Activated CD8-positive, alpha-beta memory T cell treated with anti-CD3 and anti-CD28 coated beads for 4 hours (primary cell): Measurements from ENCODE around the gene MCCC2.
"Not testable (repeated sequence)": the region's sequence is repeated elsewhere in the genome, so short reads cannot be mapped to it uniquely, and the experiment has no call there.

Experiments used
- DNase-seq, 2 donors: peaks; one replicate each; pipeline ENCODE4 v3.0.0-alpha.2; 2020; ENCODE audit warnings: low read depth in 2 of 2

MCCC2 gene

DNA sequence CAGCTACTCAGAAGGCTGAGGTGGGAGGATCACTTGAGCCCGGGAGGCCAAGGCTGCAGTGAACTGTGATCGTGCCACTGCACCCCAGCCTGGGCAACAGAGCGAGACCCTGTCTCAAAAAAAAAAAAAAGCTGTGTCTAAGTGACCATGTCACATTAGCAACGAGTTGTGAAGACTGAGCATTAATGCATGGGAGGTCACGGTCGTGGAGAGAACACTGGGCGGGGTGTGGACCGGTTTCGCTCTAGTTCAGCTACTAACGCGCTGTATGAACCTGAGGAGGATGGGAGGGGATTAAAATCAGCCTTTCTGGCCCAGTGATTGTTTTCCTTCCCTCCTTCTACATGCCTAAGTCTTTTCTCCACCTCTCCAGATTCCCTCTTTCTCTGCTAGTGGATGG lies 75.2 kb downstream of the MCCC2 start:
- no peak for DNase-seq

DNA sequence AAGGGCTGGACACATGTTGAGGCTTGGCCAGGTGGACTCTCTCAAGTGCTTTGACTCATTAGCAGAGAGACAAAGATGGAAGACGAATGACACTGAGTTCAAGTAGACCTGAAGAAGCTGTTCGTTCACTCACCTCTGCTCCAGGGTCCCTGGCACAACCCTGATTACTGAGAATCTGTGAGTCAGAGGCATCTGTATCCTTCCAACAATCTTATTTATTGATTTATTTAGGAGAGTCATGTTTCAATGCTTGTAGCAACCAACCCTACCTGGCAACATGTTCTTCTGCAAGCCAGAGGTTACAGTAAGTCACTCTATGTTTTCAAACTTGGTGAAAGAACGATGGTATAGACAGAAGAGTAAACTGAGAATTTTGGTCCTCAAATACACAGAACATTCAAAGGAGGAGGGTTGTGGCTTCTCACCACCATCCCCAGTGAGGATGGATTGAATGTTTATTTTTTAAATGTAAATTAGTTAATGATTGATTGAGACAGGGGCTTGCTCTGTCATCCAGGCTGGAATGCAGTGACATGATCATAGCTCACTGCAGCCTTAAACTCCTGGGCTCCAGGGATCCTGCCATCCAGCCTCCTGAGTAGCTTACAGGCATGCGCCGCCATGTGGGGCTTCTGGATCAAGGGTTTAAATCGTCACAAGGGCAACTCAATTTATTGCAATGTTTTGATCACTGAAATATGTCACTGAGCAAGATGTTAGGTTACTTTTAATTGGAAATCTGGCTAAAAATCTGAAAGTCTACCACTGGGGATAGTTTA lies 76.2 kb downstream of the MCCC2 start:
- no peak for DNase-seq

DNA sequence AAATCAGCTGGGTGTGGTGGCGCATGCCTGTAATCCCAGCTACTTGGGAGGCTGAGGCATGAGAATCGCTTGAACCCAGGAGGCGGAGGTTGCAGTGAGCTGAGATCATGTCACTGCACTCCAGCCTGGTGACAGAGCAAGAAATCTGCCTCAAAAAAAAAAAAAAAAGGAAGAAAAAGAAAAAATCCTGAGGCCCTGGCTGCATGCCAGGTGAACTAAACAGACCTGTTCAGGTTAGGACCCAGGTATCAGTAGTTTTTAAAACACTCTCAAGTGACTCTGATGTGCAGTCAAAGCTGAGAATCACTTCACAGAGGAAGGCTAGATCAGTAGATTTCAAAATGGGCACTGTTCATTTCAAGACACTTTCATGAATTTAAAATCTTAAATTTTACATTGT lies 77.5 kb downstream of the MCCC2 start:
- not testable (repeated sequence) for DNase-seq

DNA sequence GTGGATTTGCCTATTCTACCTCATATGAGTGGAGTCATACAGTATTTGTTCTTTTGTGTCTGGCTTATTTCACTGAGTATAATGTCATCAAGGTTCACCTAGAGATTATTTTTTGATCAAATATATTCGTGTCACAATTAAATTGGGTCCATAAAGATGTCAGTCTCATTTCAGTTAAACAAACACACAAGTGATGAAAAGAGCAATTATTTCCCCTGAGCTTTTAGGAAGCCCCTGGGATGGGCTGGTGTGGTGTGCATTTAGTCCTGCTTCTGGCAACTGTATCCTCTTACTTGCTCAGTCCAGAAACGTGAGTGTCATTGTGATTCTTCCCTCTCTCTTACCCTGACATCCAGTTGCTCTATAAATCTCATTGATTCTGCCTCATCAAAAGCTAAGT lies 79.2 kb downstream of the MCCC2 start:
- no peak for DNase-seq

DNA sequence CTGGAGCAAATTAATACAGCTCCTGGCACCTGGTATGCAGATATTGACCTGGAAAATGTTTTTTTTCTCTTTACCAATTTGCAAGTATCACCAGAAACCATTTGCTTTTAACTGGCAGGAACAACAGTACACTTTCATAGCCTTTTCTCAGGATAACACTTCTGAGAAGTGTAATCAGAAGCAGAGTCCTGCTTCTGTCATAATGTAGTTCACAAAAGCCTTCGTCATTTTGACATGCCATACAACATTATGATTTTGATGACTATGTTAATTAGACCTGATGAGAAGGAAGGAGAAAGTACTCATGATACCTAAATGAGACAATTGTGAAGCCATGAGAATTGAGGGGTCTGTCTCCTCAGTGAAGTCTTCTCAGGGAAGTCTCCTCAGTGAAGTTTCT lies 90.8 kb downstream of the MCCC2 start:
- no peak for DNase-seq

DNA sequence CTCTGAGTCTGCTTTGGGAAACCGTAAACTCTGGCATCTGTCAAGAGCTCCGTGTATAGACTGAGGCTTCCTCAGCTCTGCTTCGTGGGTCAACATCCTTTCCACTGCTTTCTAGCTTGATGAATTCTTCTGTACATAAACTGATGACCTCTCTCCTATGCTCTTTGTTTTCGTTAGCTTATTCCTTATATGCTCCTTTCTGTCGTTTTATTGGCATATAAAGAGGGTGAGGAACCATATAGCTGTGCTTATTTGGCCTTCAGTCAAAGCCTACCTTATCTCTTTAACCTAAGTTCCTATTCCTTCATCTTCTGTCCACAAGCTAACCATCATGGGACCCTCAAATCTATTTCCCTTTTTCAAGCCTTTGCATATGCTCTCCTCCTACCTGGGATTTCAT lies 92.6 kb downstream of the MCCC2 start:
- DNase-seq = no peak

DNA sequence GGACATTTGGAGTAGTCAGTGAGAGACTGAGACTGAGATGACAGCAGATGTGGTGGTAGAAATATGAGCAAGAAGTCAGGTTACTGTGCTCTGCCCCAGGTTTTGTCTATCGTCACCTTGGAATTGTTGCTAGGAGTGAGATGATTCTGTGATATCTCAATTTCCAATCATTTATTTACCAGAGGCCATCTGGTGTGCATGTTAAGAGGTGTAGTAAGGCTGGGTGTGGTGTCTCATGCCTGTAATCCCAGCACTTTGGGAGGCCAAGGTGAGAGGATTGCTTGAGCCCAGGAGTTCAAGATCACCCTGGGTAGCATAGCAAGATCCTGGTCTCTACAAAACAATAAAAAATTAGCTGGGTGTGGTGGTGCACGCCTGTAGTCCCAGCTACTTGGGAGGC lies 93.4 kb downstream of the MCCC2 start:
- no peak for DNase-seq

DNA sequence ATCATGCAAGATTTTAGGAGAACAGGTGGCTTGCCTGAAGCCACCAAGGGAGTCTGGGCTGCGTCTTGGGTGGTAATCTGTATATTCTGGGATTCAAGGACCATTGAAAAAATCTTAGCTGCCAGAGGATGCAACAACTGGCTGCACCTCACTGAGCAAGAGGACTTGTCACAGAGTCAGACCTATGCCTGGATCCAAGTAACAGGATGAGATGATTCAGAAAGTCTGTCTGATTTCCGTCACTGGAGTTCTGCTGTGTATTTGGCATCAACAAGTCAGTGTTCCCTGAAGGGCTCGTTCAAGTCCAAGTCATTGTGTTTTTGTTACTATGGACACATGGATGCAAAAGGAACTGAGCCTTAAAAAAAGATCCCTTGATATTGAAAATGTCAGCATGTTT lies 94.2 kb downstream of the MCCC2 start:
- no peak for DNase-seq

DNA sequence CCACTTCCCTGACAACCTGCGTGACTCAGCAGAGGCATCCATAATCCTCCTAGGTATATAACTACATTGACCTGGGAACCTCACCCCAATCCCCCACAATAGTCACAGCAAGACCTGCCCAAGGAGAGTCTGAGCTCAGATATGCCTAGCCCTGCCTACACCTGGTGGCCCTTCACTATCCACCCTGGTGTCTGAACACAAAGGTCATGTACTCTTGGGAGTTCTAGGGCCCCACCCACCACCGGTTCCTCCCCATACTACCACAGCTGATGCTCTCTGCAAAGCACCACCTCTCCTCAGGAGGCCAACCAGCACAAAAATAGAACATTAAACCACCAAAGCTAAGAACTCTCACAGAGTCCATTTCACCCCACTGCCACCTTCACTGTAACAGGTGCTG lies 97.2 kb downstream of the MCCC2 start:
- DNase-seq = no peak

DNA sequence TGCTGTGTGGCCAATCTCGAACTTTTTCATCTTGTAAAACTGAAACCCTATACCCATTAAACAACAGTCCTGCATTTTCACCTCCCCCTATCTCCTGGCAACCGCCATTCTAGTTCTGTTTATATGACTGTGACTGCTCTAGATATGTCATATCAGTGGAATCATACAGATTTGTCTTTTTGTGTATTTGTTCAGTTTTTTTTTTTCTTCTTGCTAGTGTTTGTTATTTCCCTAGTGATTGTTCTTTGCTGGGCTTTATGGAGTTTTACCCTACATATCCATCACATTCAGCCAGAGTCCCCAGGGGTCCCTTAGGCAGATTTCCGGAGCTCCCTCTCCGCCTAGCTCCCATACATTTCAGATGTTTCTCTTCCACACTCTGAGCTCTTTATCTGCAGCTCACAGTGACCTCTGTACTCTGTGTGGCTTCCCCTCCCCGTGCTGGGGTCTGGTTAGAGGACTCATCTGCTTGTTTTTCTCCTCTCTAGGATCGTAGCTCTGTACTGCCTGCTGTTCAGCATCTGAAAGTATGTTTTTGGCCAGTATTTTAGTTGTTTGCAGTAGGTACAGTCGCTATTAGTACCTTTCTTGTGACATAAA lies 106.8 kb downstream of the MCCC2 start:
- DNase-seq = no peak

DNA sequence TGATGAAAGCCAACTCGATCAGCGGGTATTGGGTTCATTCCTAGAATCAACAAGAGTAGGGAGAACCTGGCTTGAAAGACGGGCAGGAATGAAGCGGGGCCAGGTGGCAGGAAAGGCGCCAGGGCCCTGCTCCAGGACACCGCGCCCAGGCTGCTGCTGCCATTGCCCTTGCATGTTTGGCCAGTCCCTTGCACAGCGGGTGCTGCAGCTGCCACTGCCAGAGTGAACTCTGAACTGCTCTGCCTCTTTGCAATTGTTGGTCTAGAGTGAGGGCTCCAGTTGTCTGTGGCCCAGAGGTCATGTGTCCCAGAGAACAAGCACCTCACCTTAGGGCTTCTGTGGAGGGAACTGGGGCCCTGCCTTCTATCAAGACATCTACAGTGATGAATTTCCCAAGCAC lies 107.9 kb downstream of the MCCC2 start:
- no peak for DNase-seq

DNA sequence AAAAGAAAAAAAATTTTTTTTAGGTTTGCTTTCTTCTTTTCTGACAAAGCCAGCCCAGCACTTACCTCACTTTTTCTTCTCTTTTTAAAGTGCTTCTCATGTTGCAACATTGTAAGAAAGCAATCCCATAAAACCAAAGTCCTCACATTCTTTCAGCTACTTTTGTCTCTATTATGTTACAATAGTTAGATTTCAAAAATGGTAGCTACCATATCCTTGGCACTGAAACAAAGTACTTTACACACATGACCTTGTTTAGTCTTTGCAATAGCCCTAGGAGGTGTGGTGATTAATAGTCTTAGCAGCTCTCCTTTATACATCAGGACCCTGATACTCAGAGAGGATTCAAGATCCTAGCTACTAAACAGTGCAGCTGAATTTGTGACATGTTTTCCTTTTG lies 108.5 kb downstream of the MCCC2 start:
- DNase-seq = no peak

DNA sequence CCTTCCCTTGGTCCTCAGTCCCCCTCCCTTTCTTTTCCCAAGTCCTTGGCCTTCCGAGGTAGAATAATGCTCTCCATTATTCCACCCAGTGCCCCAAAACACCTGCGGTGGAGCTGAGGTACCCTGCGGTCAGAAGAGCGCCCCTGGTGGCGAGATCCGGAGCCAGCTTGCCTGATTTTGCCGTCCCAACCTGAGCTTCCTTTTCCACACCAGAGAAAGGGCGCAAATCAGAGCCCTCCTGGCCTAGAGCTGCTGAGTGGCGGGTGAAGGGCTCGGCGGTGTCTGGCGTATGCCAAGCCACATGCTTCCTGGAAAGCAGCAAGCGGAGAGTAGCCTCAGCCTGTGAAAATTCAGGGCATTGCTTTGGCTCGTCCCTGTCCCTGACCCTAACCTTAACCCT lies 110.8 kb downstream of the MCCC2 start:
- no peak for DNase-seq

DNA sequence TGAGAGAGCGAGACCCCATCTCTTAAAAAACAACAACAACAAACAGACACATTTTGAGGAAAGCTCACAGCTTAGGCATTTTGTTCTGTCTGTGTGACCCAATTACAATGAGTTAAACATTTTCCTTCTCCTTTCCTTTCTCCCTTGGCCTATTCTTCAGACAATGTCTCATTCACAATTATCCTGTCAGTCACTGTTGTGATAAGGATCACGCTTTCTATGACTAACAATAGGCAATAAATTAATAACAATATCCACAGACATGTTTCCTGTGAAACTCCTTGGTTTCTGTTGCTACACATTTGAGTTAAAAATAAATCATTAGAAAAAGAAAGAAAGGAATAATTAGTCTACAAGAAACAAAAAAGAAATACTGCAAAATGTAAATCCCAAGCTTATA lies 112.1 kb downstream of the MCCC2 start:
- no peak for DNase-seq

DNA sequence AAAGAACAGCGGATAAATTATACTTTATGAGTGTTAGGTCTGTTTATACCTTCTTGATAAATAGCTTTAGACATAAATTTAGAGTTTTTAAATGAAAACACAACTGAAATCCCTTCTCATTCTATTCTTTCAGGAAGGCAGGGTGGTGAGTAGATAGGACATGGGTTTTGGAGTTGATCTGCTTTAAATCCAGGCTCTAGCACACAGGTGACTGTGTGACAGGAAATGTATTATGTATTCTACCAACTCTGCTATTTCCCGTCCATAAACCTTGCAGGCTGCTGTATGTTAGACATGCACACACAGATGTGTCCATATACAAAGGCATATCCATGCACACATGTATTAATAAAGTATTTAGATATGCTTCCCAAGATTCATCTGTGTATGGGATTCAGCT lies 112.6 kb downstream of the MCCC2 start:
- DNase-seq = no peak

DNA sequence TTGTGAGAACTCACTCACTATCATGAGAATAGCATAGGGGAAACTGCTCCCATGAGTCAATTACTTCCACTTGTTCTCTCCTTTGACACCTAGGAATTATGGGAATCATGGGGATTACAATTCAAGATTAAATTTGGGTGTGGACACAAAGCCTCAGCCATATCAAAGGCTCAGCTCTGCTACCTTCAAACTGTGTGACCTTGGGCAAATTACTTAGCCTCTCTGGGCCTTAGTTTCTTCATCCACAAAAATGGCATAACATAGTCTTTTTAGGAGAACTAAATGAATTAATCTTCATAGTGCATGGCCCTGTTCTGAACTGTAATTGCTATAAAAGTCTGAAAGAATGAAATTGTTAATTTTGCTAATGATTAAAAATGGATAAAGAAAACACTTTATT lies 113.7 kb downstream of the MCCC2 start:
- no peak for DNase-seq

DNA sequence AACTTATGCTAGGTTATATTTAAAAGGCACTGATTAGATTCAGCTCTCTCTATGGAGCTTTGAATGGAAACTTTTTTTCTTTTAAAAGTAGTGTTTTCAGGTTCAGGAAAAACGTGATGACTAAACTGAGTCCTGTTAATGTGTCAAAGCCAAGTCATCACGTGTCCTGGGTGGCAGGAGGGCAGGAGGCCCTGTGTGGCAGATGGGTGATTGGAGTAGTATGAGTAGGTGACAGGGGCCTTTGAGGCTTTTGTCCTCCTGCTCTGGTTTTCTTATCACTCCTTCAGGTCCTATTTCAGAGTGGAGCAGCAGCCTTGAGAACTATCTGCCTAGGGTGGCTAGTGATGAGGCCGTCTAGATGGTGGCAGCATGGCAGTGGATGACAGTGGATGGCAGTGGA lies 114.3 kb downstream of the MCCC2 start:
- no peak for DNase-seq

DNA sequence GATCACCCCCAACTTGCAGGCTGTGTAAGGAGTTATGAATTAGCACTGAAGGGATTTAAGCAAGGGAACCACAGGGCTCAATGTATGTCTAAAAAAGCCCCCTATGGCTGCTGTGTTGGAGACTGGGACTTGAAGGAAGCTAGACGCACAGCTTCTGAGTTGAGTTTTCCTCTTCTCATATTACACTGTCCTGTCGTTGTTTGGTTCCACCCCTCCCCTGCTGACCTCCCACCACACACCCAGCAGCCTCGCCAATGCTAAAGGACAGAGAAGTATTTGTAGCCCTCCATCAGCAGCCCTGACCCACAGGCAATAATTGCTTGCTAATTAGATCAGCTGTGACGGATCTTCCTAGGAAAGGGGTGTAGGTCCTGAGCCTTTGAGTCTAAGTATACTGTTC lies 116.8 kb downstream of the MCCC2 start:
- DNase-seq = no peak

DNA sequence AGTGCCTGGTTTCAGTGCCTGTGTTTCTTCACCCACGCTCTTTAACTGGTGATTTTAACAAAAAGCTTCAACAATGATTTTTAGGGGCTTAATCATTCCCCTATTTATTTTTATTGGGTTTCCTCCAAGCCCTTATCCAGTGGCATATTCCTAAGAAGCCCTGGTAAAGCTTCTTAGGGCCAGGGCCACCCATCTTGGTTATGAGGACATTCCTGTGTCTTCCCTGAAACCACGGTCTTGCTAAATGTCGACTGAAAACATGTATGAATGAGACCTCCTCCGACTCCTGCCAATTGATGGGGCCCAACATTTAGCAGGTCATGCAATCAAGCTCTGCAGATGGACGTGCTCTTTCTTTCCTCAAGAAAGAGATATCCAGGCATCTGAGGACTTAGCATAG lies 118.3 kb downstream of the MCCC2 start:
- no peak for DNase-seq

DNA sequence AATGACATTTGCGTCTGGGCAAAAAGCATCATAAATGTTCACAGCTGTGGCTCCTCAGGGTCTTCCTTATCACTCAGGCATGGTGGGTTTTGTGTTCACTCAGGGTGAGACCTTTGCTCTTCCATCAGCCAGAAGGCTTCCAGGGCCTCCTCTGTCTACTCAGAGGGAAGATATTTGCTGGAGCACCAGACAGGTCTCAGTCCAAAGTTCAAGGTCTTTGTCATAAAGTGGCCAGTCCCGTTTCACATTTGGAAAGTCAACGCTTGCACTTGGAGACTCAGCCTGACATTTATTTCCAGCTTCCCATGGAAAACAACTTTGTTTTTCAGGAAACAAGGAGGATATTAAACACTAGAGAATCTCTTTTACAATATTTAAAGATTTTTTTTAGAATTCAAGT lies 119.8 kb downstream of the MCCC2 start:
- no peak for DNase-seq
